Right lobe of liver (tissue), 4 donors: ENCODE results near the gene SF3A2.

Experiments
- CTCF ChIP-seq, 4 donors: fragments of 200-600 bp in 3 of 4; fragments of 450-650 bp in 1 of 4; IDR thresholded peaks; one replicate each; pipeline versions ENCODE4 v1.5.1 to v1.8.0; 2016 to 2022; ENCODE audit warnings: antibody characterized with exemption in 4 of 4, mild to moderate bottlenecking in 2 of 4
- POLR2A ChIP-seq: fragments of 450-650 bp; IDR thresholded peaks from one replicate; pipeline ENCODE4 v1.6.1; 2017; ENCODE audit warnings: antibody characterized with exemption, mild to moderate bottlenecking
- donor health status: DM: no; HTN: no; CAD: no.
- donor health status: DM: no; HTN: no; CAD: no.
- donor health status: DM: no; HTN: yes; CAD: no.

GRCh38 chr19:2225415-2226050, 11.1 kb upstream of the SF3A2 start:
- TF ChIP-seq CTCF (IDR thresholded peaks at IDR 0.05) = no peak
- no peak for TF ChIP-seq POLR2A
